Neural cell (in vitro differentiated cells): Measurements from ENCODE around the gene ITPR3. TPM values are rescaled to one million over a fixed set of nuclear protein-coding genes. Genes with fewer than 3 reads are reported as not detected.

ENCODE experiments used
- H2AFZ ChIP-seq: fragments of 200-600, 300-800 bp; sonication (generic), shearing (Covaris generic); 2 replicates; pipeline ENCODE4 v1.6.0; 2014; ENCODE audit warnings: low read depth, mild to moderate bottlenecking, antibody characterized with exemption, low read length, moderate library complexity
- H3F3A ChIP-seq: fragments of 200-600 bp; shearing (Covaris generic); 2 replicates; pipeline ENCODE4 v1.6.1; 2016; ENCODE audit warnings: mild to moderate bottlenecking, moderate library complexity, mixed read lengths, antibody characterized with exemption, low read length; ENCODE audit not compliant: insufficient read depth, poor library complexity, severe bottlenecking
- H3K27ac ChIP-seq: fragments of 200-600, 300-800 bp; sonication (generic), shearing (Covaris generic); 2 replicates; pipeline ENCODE4 v1.5.1; 2014; ENCODE audit warnings: mild to moderate bottlenecking, low read length, moderate library complexity
- H3K27me3 ChIP-seq: fragments of 300-800, 200-600 bp; sonication (generic), shearing (Covaris generic); 2 replicates; pipeline ENCODE4 v1.6.0; 2014; ENCODE audit warnings: mild to moderate bottlenecking, low read depth, low read length, moderate library complexity; ENCODE audit not compliant: insufficient read depth
- H3K36me3 ChIP-seq: fragments of 300-800, 200-600 bp; sonication (generic), shearing (Covaris generic); 2 replicates; pipeline ENCODE4 v1.5.1; 2014; ENCODE audit warnings: mild to moderate bottlenecking, antibody characterized with exemption, low read length, moderate library complexity; ENCODE audit not compliant: insufficient read depth
- H3K4me2 ChIP-seq: fragments of 300-800, 200-600 bp; sonication (generic), shearing (Covaris generic); 2 replicates; pipeline ENCODE4 v1.6.0; 2014; ENCODE audit warnings: mild to moderate bottlenecking, low read length
- H3K4me3 ChIP-seq: fragments of 300-800, 200-600 bp; sonication (generic), shearing (Covaris generic); 2 replicates; pipeline ENCODE4 v1.5.1; 2014; ENCODE audit warnings: mild to moderate bottlenecking, low read length, moderate library complexity
- H3K79me2 ChIP-seq: fragments of 200-600 bp; shearing (Covaris generic); replicated peaks from 2 replicates; pipeline ENCODE4 v1.6.0; 2014; ENCODE audit warnings: mild to moderate bottlenecking, low read length, moderate library complexity; ENCODE audit not compliant: insufficient read depth
- H3K9ac ChIP-seq: fragments of 300-800, 200-600 bp; sonication (generic), shearing (Covaris generic); 2 replicates; pipeline ENCODE4 v1.6.1; 2016; ENCODE audit warnings: mild to moderate bottlenecking, low read length, mixed read lengths
- H3K9me2 ChIP-seq: fragments of 200-600 bp; shearing (Covaris generic); 2 replicates; pipeline ENCODE4 v1.6.1; 2016; ENCODE audit warnings: mild to moderate bottlenecking, low read length, mixed read lengths; ENCODE audit not compliant: insufficient read depth
- H3K9me3 ChIP-seq: fragments of 200-600, 300-800 bp; sonication (generic), shearing (Covaris generic); 2 replicates; pipeline ENCODE4 v1.6.1; 2016; ENCODE audit warnings: mild to moderate bottlenecking, mixed run types, low read length, moderate library complexity, mixed read lengths
- H4K20me1 ChIP-seq: fragments of 200-600 bp; shearing (Covaris generic); 2 replicates; pipeline ENCODE4 v1.6.1; 2016; ENCODE audit warnings: mild to moderate bottlenecking, mixed run types; ENCODE audit not compliant: insufficient read depth
- EP300 ChIP-seq: fragments of 450-650 bp; conservative IDR thresholded peaks from 2 replicates; pipeline ENCODE4 v1.6.1; 2014; ENCODE audit warnings: antibody characterized with exemption, mild to moderate bottlenecking, moderate library complexity; ENCODE audit not compliant: poor library complexity, severe bottlenecking
- EZH2 ChIP-seq: fragments of 200-600, 300-800 bp; shearing (Covaris generic), sonication (generic); IDR thresholded peaks from 2 replicates; pipeline ENCODE4 v1.6.1; 2014; ENCODE audit warnings: antibody characterized with exemption, low read length, borderline replicate concordance, mild to moderate bottlenecking; ENCODE audit not compliant: insufficient read depth, poor library complexity, severe bottlenecking
- MXI1 ChIP-seq: fragments of 450-650 bp; conservative IDR thresholded peaks from 2 replicates; pipeline ENCODE4 v1.6.1; 2014; ENCODE audit warnings: antibody characterized with exemption, mild to moderate bottlenecking; ENCODE audit not compliant: poor library complexity, severe bottlenecking
- POLR2AphosphoS5 ChIP-seq: IDR thresholded peaks from 2 replicates; pipeline ENCODE4 v1.6.1; 2012
- RAD21 ChIP-seq: fragments of 450-650 bp; conservative IDR thresholded peaks from 2 replicates; pipeline ENCODE4 v1.6.1; 2014; ENCODE audit warnings: antibody characterized with exemption, mild to moderate bottlenecking, moderate library complexity
- SMC3 ChIP-seq: fragments of 450-650 bp; conservative IDR thresholded peaks from 2 replicates; pipeline ENCODE4 v1.6.1; 2014; ENCODE audit warnings: antibody characterized with exemption, mild to moderate bottlenecking, moderate library complexity; ENCODE audit not compliant: poor library complexity
- TAF1 ChIP-seq: IDR thresholded peaks from 2 replicates; pipeline ENCODE4 v1.6.1; 2012; ENCODE audit warnings: low read depth
- polyA plus RNA-seq: library from polyadenylated mRNA; depleted of rRNA; stranded (reverse); fragments of >200 nt; gene quantifications from 2 replicates; pipeline ENCODE4 v1.2.3, GENCODE V29; 2014
- TF ChIP-seq, protein P1 (sequence below): fragments of 450-650 bp; IDR thresholded peaks from 2 replicates; pipeline ENCODE4 v1.5.1; 2014; ENCODE audit warnings: antibody characterized with exemption, mild to moderate bottlenecking, moderate library complexity; ENCODE audit not compliant: poor library complexity, severe bottlenecking
- TF ChIP-seq, protein P2 (sequence below): IDR thresholded peaks from 2 replicates; pipeline ENCODE4 v1.6.1; 2012; ENCODE audit warnings: borderline replicate concordance

The ITPR3 gene
- polyA plus RNA-seq, 1 donor from 2014 or later, result 0.11 TPM

DNA sequence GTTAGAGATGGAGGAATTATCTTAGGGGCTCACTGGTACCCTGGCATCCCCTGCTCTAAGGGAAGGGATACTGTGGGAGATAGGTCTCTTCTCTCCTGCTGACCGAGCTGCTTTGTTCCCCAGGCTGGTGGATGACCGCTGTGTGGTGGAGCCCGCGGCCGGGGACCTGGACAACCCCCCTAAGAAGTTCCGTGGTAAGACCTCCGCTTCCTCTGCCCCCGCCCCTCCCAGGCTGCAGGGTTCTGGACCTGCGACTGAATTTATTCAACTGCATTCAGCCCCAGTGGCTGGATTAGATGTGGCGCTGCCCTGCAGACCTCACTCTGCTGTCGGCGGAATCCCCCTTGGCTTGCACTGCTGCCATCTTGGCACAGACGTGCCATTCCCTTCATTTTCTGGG, 19.2 kb downstream of the ITPR3 start:
- H3K27me3 ChIP-seq, result no peaks in the 10 kb centered on the region
- H3K4me2 ChIP-seq, result no peak overlapping the region
- no peaks in the 10 kb centered on the region for H3K9me2 ChIP-seq
- H3K9me3 ChIP-seq, result no peaks in the 10 kb centered on the region
- no peaks in the 10 kb centered on the region for H3F3A ChIP-seq
- TF ChIP-seq EZH2, result no peak
- TF ChIP-seq MXI1, result no peak
- TF ChIP-seq POLR2AphosphoS5, result no peak
- TF ChIP-seq TAF1, result no peak
- TF ChIP-seq, protein P1, sequence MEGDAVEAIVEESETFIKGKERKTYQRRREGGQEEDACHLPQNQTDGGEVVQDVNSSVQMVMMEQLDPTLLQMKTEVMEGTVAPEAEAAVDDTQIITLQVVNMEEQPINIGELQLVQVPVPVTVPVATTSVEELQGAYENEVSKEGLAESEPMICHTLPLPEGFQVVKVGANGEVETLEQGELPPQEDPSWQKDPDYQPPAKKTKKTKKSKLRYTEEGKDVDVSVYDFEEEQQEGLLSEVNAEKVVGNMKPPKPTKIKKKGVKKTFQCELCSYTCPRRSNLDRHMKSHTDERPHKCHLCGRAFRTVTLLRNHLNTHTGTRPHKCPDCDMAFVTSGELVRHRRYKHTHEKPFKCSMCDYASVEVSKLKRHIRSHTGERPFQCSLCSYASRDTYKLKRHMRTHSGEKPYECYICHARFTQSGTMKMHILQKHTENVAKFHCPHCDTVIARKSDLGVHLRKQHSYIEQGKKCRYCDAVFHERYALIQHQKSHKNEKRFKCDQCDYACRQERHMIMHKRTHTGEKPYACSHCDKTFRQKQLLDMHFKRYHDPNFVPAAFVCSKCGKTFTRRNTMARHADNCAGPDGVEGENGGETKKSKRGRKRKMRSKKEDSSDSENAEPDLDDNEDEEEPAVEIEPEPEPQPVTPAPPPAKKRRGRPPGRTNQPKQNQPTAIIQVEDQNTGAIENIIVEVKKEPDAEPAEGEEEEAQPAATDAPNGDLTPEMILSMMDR, result no peak
- TF ChIP-seq, protein P2, sequence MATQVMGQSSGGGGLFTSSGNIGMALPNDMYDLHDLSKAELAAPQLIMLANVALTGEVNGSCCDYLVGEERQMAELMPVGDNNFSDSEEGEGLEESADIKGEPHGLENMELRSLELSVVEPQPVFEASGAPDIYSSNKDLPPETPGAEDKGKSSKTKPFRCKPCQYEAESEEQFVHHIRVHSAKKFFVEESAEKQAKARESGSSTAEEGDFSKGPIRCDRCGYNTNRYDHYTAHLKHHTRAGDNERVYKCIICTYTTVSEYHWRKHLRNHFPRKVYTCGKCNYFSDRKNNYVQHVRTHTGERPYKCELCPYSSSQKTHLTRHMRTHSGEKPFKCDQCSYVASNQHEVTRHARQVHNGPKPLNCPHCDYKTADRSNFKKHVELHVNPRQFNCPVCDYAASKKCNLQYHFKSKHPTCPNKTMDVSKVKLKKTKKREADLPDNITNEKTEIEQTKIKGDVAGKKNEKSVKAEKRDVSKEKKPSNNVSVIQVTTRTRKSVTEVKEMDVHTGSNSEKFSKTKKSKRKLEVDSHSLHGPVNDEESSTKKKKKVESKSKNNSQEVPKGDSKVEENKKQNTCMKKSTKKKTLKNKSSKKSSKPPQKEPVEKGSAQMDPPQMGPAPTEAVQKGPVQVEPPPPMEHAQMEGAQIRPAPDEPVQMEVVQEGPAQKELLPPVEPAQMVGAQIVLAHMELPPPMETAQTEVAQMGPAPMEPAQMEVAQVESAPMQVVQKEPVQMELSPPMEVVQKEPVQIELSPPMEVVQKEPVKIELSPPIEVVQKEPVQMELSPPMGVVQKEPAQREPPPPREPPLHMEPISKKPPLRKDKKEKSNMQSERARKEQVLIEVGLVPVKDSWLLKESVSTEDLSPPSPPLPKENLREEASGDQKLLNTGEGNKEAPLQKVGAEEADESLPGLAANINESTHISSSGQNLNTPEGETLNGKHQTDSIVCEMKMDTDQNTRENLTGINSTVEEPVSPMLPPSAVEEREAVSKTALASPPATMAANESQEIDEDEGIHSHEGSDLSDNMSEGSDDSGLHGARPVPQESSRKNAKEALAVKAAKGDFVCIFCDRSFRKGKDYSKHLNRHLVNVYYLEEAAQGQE, result no peak
- no peak for TF ChIP-seq EP300
- TF ChIP-seq SMC3, result no peak
- TF ChIP-seq RAD21, result no peak
- H3K9ac ChIP-seq, result no peak overlapping the region
- H3K36me3 ChIP-seq, result no peaks in the 10 kb centered on the region
- no peaks in the 10 kb centered on the region for H3K79me2 ChIP-seq
- no peak overlapping the region for H3K4me3 ChIP-seq
- no peaks in the 10 kb centered on the region for H4K20me1 ChIP-seq
- H2AFZ ChIP-seq, result no peak overlapping the region
- no peak overlapping the region for H3K27ac ChIP-seq

DNA sequence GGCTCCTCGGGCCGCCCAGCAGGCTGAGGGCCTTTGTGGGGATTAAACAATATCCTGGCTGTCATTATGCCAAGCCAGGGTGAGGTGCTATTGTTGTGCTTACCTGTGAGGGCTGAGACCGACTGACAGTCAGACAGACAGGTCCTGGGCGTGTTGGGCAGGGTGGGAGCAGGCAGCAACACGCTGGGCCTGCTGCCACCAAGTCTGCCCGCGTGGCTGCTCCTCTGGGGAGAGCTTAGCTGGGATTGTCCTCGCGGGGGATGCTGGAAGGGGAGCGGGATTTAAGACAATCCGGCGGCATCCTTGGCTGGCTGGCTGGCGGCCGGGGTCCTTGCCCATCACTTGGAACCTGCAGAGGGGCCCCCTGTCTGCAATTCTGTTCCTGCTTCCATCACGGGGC, 20.0 kb downstream of the ITPR3 start:
- Histone ChIP-seq H3K4me2 (no peak overlapping the region), H4K20me1 (no peaks in the 10 kb centered on the region), H3F3A (no peaks in the 10 kb centered on the region), H2AFZ (no peak overlapping the region), H3K4me3 (no peak overlapping the region), H3K9me3 (no peaks in the 10 kb centered on the region), H3K27me3 (no peaks in the 10 kb centered on the region), H3K27ac (no peak overlapping the region), H3K9ac (no peak overlapping the region), H3K36me3 (no peaks in the 10 kb centered on the region), H3K79me2 (no peaks in the 10 kb centered on the region), H3K9me2 (no peaks in the 10 kb centered on the region)
- TF ChIP-seq, protein P2, result no peak
- TF ChIP-seq, protein P1, result no peak
- TF ChIP-seq TAF1 (no peak), EZH2 (no peak)
